IMR-90 (cell line): ENCODE data around the gene SMIM41. TPM values are rescaled to one million over a fixed set of nuclear protein-coding genes. Genes with fewer than 3 reads are reported as not detected.

Experiments
- ATAC-seq: fragments of 200-7000 bp; cut with Tn5 transposase; 2 replicates; pipeline ENCODE4 v1.9.1; 2020; ENCODE audit warnings: low read depth, mild to moderate bottlenecking, moderate library complexity
- BruUV-seq: library from RNA; stranded (reverse); fragments of 400-500 nt; replicated peaks from 2 replicates; lab custom pipeline; 2021; lab: Mats Ljungman, UMichigan
- CTCF ChIA-PET: fragments of 300-600 bp; formaldehyde crosslinking; extraction: SDS; loops from one replicate; lab custom pipeline; 2021; ENCODE audit warnings: antibody characterized with exemption; lab: Yijun Ruan, JAX
- POLR2A ChIA-PET: fragments of 300-600 bp; sonication (Branson Sonifier 250); formaldehyde crosslinking; loops from one replicate; lab custom pipeline; 2022; ENCODE audit warnings: antibody characterized with exemption; ENCODE audit not compliant: unreplicated experiment; lab: Charles Lee
- DNase-seq: peaks from one replicate; pipeline ENCODE4 v3.0.0; 2013
- H2AFZ ChIP-seq: replicated peaks from 2 replicates; pipeline ENCODE3; 2013; ENCODE audit warnings: low read length, mild to moderate bottlenecking; ENCODE audit not compliant: poor library complexity
- H2AK5ac ChIP-seq: 2 replicates; pipeline ENCODE4 v1.6.1; 2013; ENCODE audit warnings: low read depth, low read length, inconsistent platforms
- H2AK9ac ChIP-seq: replicated peaks from 2 replicates; pipeline ENCODE3; 2013; ENCODE audit warnings: mild to moderate bottlenecking, low read depth, low read length, moderate library complexity; ENCODE audit not compliant: poor library complexity
- H2BK120ac ChIP-seq: 2 replicates; pipeline ENCODE4 v1.6.1; 2013; ENCODE audit warnings: low read depth, low read length, inconsistent platforms
- H2BK15ac ChIP-seq: 3 replicates; pipeline ENCODE4 v1.6.1; 2013; ENCODE audit warnings: low read depth, low read length, inconsistent platforms
- H2BK20ac ChIP-seq: 2 replicates; pipeline ENCODE4 v1.6.1; 2013; ENCODE audit warnings: low read depth, mild to moderate bottlenecking, inconsistent platforms, low read length, moderate library complexity
- H2BK5ac ChIP-seq: 2 replicates; pipeline ENCODE4 v1.6.1; 2013; ENCODE audit warnings: mild to moderate bottlenecking, low read depth, low read length, inconsistent platforms; ENCODE audit not compliant: poor library complexity, severe bottlenecking
- H3K14ac ChIP-seq: replicated peaks from 2 replicates; pipeline ENCODE4 v1.6.1; 2013; ENCODE audit warnings: low read depth, low read length, inconsistent platforms
- H3K18ac ChIP-seq: 2 replicates; pipeline ENCODE4 v1.6.1; 2013; ENCODE audit warnings: low read depth, low read length, control low read depth
- H3K23ac ChIP-seq: 2 replicates; pipeline ENCODE4 v1.6.1; 2013; ENCODE audit warnings: low read depth, low read length, inconsistent platforms
- H3K27ac ChIP-seq: 2 replicates; pipeline ENCODE4 v1.5.1; 2013; ENCODE audit warnings: mild to moderate bottlenecking, control low read depth, low read length; ENCODE audit not compliant: insufficient read depth
- H3K27me3 ChIP-seq: 2 replicates; pipeline ENCODE4 v1.6.1; 2013; ENCODE audit warnings: low read length; ENCODE audit not compliant: control insufficient read depth, insufficient read depth
- H3K36me3 ChIP-seq: 2 replicates; pipeline ENCODE4 v1.6.1; 2013; ENCODE audit warnings: low read length, mixed read lengths; ENCODE audit not compliant: control insufficient read depth, insufficient read depth
- H3K4ac ChIP-seq: 2 replicates; pipeline ENCODE4 v1.6.1; 2013; ENCODE audit warnings: low read depth, low read length, inconsistent platforms
- H3K4me1 ChIP-seq: 2 replicates; pipeline ENCODE4 v1.6.1; 2013; ENCODE audit warnings: low read length, mixed read lengths; ENCODE audit not compliant: control insufficient read depth, insufficient read depth
- H3K4me2 ChIP-seq: 2 replicates; pipeline ENCODE4 v1.6.1; 2013; ENCODE audit warnings: low read depth, mild to moderate bottlenecking, control low read depth, low read length, moderate library complexity
- H3K4me3 ChIP-seq: 2 replicates; pipeline ENCODE4 v1.5.1; 2013; ENCODE audit warnings: low read depth, mild to moderate bottlenecking, control low read depth, low read length, moderate library complexity; ENCODE audit not compliant: insufficient read depth
- H3K56ac ChIP-seq: 2 replicates; pipeline ENCODE4 v1.6.1; 2013; ENCODE audit warnings: low read length, inconsistent platforms; ENCODE audit not compliant: insufficient read depth; ENCODE audit errors: extremely low read depth
- H3K79me1 ChIP-seq, 2 experiments: 2 replicates each; pipeline ENCODE4 v1.6.1; 2013; ENCODE audit warnings: low read length in 2 of 2, inconsistent platforms in 1 of 2, low read depth in 1 of 2
- H3K9ac ChIP-seq: 2 replicates; pipeline ENCODE4 v1.6.1; 2013; ENCODE audit warnings: low read depth, low read length, control low read depth
- H3K9me1 ChIP-seq: 2 replicates; pipeline ENCODE4 v1.6.1; 2013; ENCODE audit warnings: low read length, inconsistent platforms; ENCODE audit not compliant: insufficient read depth
- H3K9me3 ChIP-seq: 2 replicates; pipeline ENCODE4 v1.6.1; 2013; ENCODE audit warnings: low read length; ENCODE audit not compliant: control insufficient read depth, insufficient read depth
- H4K20me1 ChIP-seq: 2 replicates; pipeline ENCODE4 v1.6.1; 2013; ENCODE audit warnings: low read length, inconsistent platforms; ENCODE audit not compliant: insufficient read depth
- H4K5ac ChIP-seq: 2 replicates; pipeline ENCODE4 v1.6.1; 2013; ENCODE audit warnings: mild to moderate bottlenecking, low read depth, low read length, control low read depth
- H4K8ac ChIP-seq, 2 experiments: 2 replicates each; pipeline ENCODE4 v1.6.1; 2013; ENCODE audit warnings: low read depth in 2 of 2, low read length in 2 of 2, control low read depth in 1 of 2, inconsistent platforms in 1 of 2
- H4K91ac ChIP-seq: 2 replicates; pipeline ENCODE4 v1.6.1; 2013; ENCODE audit warnings: low read depth, low read length, inconsistent platforms; ENCODE audit not compliant: insufficient read depth
- BHLHE40 ChIP-seq: fragments of 150-350 bp; IDR thresholded peaks from 2 replicates; pipeline ENCODE4 v1.6.1; 2016; ENCODE audit warnings: mild to moderate bottlenecking, low read depth, low read length
- CEBPB ChIP-seq: IDR thresholded peaks from 2 replicates; pipeline ENCODE4 v1.6.1; 2012; ENCODE audit warnings: low read depth, low read length, improper control_type of control experiment
- CHD1 ChIP-seq: IDR thresholded peaks from 2 replicates; pipeline ENCODE4 v1.6.1; 2012; ENCODE audit warnings: low read depth, low read length, improper control_type of control experiment
- CTCF ChIP-seq: conservative IDR thresholded peaks from 2 replicates; pipeline ENCODE4 v1.5.1; 2012; ENCODE audit warnings: mild to moderate bottlenecking, low read depth, low read length, improper control_type of control experiment
- FOS ChIP-seq: fragments of 150-350 bp; IDR thresholded peaks from 2 replicates; pipeline ENCODE4 v1.6.1; 2016; ENCODE audit warnings: low read depth, low read length
- MAFK ChIP-seq: IDR thresholded peaks from 2 replicates; pipeline ENCODE4 v1.6.1; 2012; ENCODE audit warnings: low read depth, low read length, improper control_type of control experiment
- MAZ ChIP-seq: IDR thresholded peaks from 2 replicates; pipeline ENCODE4 v1.6.1; 2012; ENCODE audit warnings: low read depth, mild to moderate bottlenecking, low read length, improper control_type of control experiment, moderate library complexity, borderline replicate concordance
- MXI1 ChIP-seq: IDR thresholded peaks from 2 replicates; pipeline ENCODE4 v1.6.1; 2012; ENCODE audit warnings: low read depth, mild to moderate bottlenecking, low read length, moderate library complexity, borderline replicate concordance
- NFE2L2 ChIP-seq: fragments of 150-350 bp; IDR thresholded peaks from 2 replicates; pipeline ENCODE4 v1.6.1; 2016; ENCODE audit warnings: low read depth, mild to moderate bottlenecking, low read length
- RAD21 ChIP-seq: IDR thresholded peaks from 2 replicates; pipeline ENCODE4 v1.6.1; 2012; ENCODE audit warnings: low read length, improper control_type of control experiment
- RCOR1 ChIP-seq: IDR thresholded peaks from 2 replicates; pipeline ENCODE4 v1.6.1; 2012; ENCODE audit warnings: mild to moderate bottlenecking, low read length, improper control_type of control experiment; ENCODE audit not compliant: insufficient replicate concordance
- RFX5 ChIP-seq: IDR thresholded peaks from 2 replicates; pipeline ENCODE4 v1.8.0; 2012; ENCODE audit warnings: low read depth, mild to moderate bottlenecking, low read length, moderate library complexity
- SMC3 ChIP-seq: fragments of 150-350 bp; IDR thresholded peaks from 2 replicates; pipeline ENCODE4 v1.6.1; 2016; ENCODE audit warnings: low read depth, mild to moderate bottlenecking, antibody characterized with exemption, low read length, moderate library complexity
- USF2 ChIP-seq: fragments of 150-350 bp; IDR thresholded peaks from 2 replicates; pipeline ENCODE4 v1.6.1; 2017; ENCODE audit warnings: mild to moderate bottlenecking, antibody characterized with exemption, low read length, low read depth
- WGBS, 2 experiments: methylation state at CpG; one replicate each; pipeline versions ENCODE4 v1.1.5 to v1.1.7; 2013; ENCODE audit warnings: missing lambda C conversion rate in 2 of 2; ENCODE audit not compliant: insufficient read length in 1 of 2; ENCODE audit errors: extremely low coverage in 2 of 2; 5-methylcytosine and 5-hydroxymethylcytosine counted together
- dilution Hi-C: fragments of 300-500 bp; cut with HindIII; formaldehyde crosslinking; loops from one replicate; pipeline ENCODE4 v1.14.3; 2018; ENCODE audit warnings: low sequenced_read_pairs; ENCODE audit not compliant: unreplicated experiment
- in situ Hi-C: fragments of 300-500 bp; cut with MboI; formaldehyde crosslinking; loops from 3 replicates; pipeline ENCODE4 v1.14.3; 2019; ENCODE audit warnings: low sequenced_read_pairs, inconsistent platforms, mixed read lengths
- intact Hi-C: fragments of 100-400 bp; cut with micrococcal nuclease; formaldehyde crosslinking; loops from 2 replicates; pipeline ENCODE4 v1.10.0; 2022
- polyA plus RNA-seq, 3 experiments: library from polyadenylated mRNA; depleted of rRNA; stranded (reverse); fragments of >200 nt; gene quantifications; 2 replicates each; pipeline ENCODE4 v1.2.3, GENCODE V29; 2012; ENCODE audit warnings: low replicate concordance in 1 of 3
- total RNA-seq: library from RNA; depleted of rRNA; stranded (reverse); fragments of >200 nt; gene quantifications from 2 replicates; pipeline ENCODE4 v1.2.3, GENCODE V29; 2012

The SMIM41 gene
- total and polyA plus RNA-seq, 2 of the 4 experiments (the other 2 are of a cell fraction): not detected

GRCh38 chr12:52146089-52146821 lies 66.8 kb downstream of the SMIM41 start:
- peak overlapping the region; percentile 100 for H4K91ac ChIP-seq
- TF ChIP-seq CEBPB (no peak), RAD21 (no peak), RCOR1 (no peak), MAZ (no peak), RFX5 (no peak), FOS (no peak), BHLHE40 (no peak), MAFK (no peak), MXI1 (no peak), SMC3 (no peak), USF2 (no peak), CTCF (no peak), NFE2L2 (no peak), CHD1 (no peak)
- ATAC-seq (no peak), DNase-seq (no peak)
- peak overlapping the region; percentile 100 for H2AK5ac ChIP-seq
- H3K9me3 ChIP-seq: no peaks in the 10 kb centered on the region
- dilution Hi-C loops: no loop called here
- in situ Hi-C loops: loop anchor here (5.0 kb wide), 1 partner anchor 731 kb away; no protein-coding TSS in a partner anchor
- H3K56ac ChIP-seq: peak overlapping the region; percentile 96
- H3K36me3 ChIP-seq: no peaks in the 10 kb centered on the region
- H3K9ac ChIP-seq: peak overlapping the region; percentile 29
- H3K27ac ChIP-seq: peak overlapping the region; percentile 96
- intact Hi-C loops: loop anchor here (5.0 kb wide), 1 partner anchor 836 kb away; no protein-coding TSS in a partner anchor
- peak overlapping the region; percentile 100 for H2BK20ac ChIP-seq
- peak overlapping the region; percentile 99 for H2AK9ac ChIP-seq
- H3K27me3 ChIP-seq: no peaks in the 10 kb centered on the region
- peaks cover 35% of the 10 kb centered on the region for H3K9me1 ChIP-seq
- H3K4ac ChIP-seq: peak overlapping the region; percentile 100
- peak overlapping the region; percentile 92 for H3K18ac ChIP-seq
- H4K5ac ChIP-seq: peak overlapping the region; percentile 78
- H2BK5ac ChIP-seq: peak overlapping the region; percentile 99
- H3K4me3 ChIP-seq: no peak overlapping the region
- H3K79me1 ChIP-seq: peaks cover 8 to 26% of the 10 kb centered on the region in 2 experiments; a peak in 3 of 4 replicates
- ChIA-PET CTCF (interaction anchor here (1.3 kb wide), 1 partner anchor 733 kb away, joined by 3 read pairs; no protein-coding TSS in a partner anchor), POLR2A (no interaction called here)
- no peaks in the 10 kb centered on the region for H4K20me1 ChIP-seq
- no peak overlapping the region for H3K4me2 ChIP-seq
- peak overlapping the region; percentile 96 for H3K23ac ChIP-seq
- 80% methylated on average over 1 of the region's 8 CpGs; no CpG with 5 or more reads in 1 of the 2 experiments for WGBS, 2 experiments
- H3K4me1 ChIP-seq: peaks cover 43% of the 10 kb centered on the region
- H4K8ac ChIP-seq: peak overlapping the region; percentile 99 to 100
- BruUV-seq: no TSS peak
- H3K14ac ChIP-seq: peak overlapping the region; percentile 97
- H2BK15ac ChIP-seq: peak overlapping the region; percentile 100; the same call in 2 of the 3 replicates
- peak overlapping the region; percentile 74 for H2AFZ ChIP-seq
- peak overlapping the region; percentile 100 for H2BK120ac ChIP-seq
